GM13976 (cell line): ENCODE measurements around the gene ALOX12.

Experiments used
- DNase-seq: peaks from one replicate; pipeline ENCODE4 v3.0.0; 2012; ENCODE audit warnings: low spot score
- CTCF ChIP-seq: IDR thresholded peaks from 2 replicates; pipeline ENCODE4 v1.5.1; 2012; ENCODE audit warnings: borderline replicate concordance, mild to moderate bottlenecking; ENCODE audit not compliant: insufficient read depth; ENCODE audit errors: extremely low read depth, missing control alignments, control extremely low read depth
- in situ Hi-C: fragments of 300-500 bp; cut with MboI; formaldehyde crosslinking; loops from one replicate; pipeline ENCODE4 v1.12.0; 2022; ENCODE audit warnings: low sequenced_read_pairs, mixed read lengths, inconsistent platforms; ENCODE audit not compliant: unreplicated experiment

ALOX12 gene

GRCh38 chr17:7010523-7010922 is 14.7 kb downstream of the ALOX12 start:
- no peak for TF ChIP-seq CTCF
- no peak for DNase-seq
- in situ Hi-C loops, result loop anchor here (25.0 kb wide), 1 partner anchor 348 kb away; the partner anchor contains the start of genes C17orf100 and MED31

- in situ Hi-C loops, result loop anchor here (25.0 kb wide), 1 partner anchor 349 kb away; the partner anchor contains the start of genes C17orf100 and MED31
These were observed 15.6 kb downstream of the ALOX12 start for GRCh38 chr17:7011415-7011814.

GRCh38 chr17:7011942-7012254 is 16.0 kb downstream of the ALOX12 start:
- in situ Hi-C loops, result loop anchor here (25.0 kb wide), 1 partner anchor 350 kb away; the partner anchor contains the start of genes C17orf100 and MED31
- TF ChIP-seq CTCF, result no peak
- DNase-seq, result no peak

More at GRCh38 chr17:7011415-7011814, 15.6 kb downstream of the ALOX12 start:
- TF ChIP-seq CTCF, result no peak
- no peak for DNase-seq

GRCh38 chr17:7014261-7014994 is 18.6 kb downstream of the ALOX12 start:
- DNase-seq, result peak; percentile 93
- peak; percentile 93 for TF ChIP-seq CTCF
- in situ Hi-C loops, result loop anchor here (25.0 kb wide), 1 partner anchor 352 kb away; the partner anchor contains the start of genes C17orf100 and MED31

GRCh38 chr17:7014995-7015958 is 19.4 kb downstream of the ALOX12 start:
- in situ Hi-C loops, result loop anchor here (25.0 kb wide), 1 partner anchor 353 kb away; the partner anchor contains the start of genes C17orf100 and MED31
- DNase-seq, result peak; percentile 64
- no peak for TF ChIP-seq CTCF

GRCh38 chr17:7016418-7016817 is 20.6 kb downstream of the ALOX12 start:
- in situ Hi-C loops, result loop anchor here (25.0 kb wide), 1 partner anchor 354 kb away; the partner anchor contains the start of genes C17orf100 and MED31
- TF ChIP-seq CTCF, result no peak
- DNase-seq, result no peak
